HepG2 (cell line): ENCODE data around the gene CEP63. TPM values are rescaled to one million over a fixed set of nuclear protein-coding genes. Genes with fewer than 3 reads are reported as not detected.

Source experiments
- ATAC-seq: fragments of 200-7000 bp; cut with Tn5 transposase; 3 replicates; pipeline ENCODE4 v1.9.1; 2020; ENCODE audit warnings: mild to moderate bottlenecking, moderate library complexity
- BruUV-seq: library from RNA; stranded (reverse); fragments of 400-500 nt; replicated peaks from 2 replicates; lab custom pipeline; 2021; lab: Mats Ljungman, UMichigan
- CTCF ChIA-PET: fragments of 300-600 bp; formaldehyde crosslinking; extraction: SDS; loops from one replicate; lab custom pipeline; 2021; ENCODE audit warnings: low total read pairs, inconsistent platforms, low intra/inter-chr PET ratio; lab: Yijun Ruan, JAX
- POLR2A ChIA-PET: fragments of 350-600 bp; sonication (Branson Sonifier 250); formaldehyde crosslinking; loops from one replicate; lab custom pipeline; 2020; ENCODE audit warnings: antibody characterized with exemption, inconsistent platforms; lab: Yijun Ruan, JAX
- DNase-seq: peaks from one replicate; pipeline ENCODE4 v3.0.0-alpha.2; 2015; ENCODE audit warnings: low spot score
- FAIRE-seq: peaks from 3 replicates; lab custom pipeline; 2011; peaks lifted over from hg19 to GRCh38; lab: Jason Lieb, UNC
- H2AFZ ChIP-seq: one replicate; pipeline ENCODE4 v1.6.1; 2011; ENCODE audit warnings: low read length, inconsistent platforms
- H3K27ac ChIP-seq: fragments of 300-600 bp; 3 replicates; pipeline ENCODE4 v1.8.0; 2011; ENCODE audit warnings: mixed run types, mild to moderate bottlenecking, mixed read lengths, low read length, inconsistent platforms; ENCODE audit not compliant: insufficient read depth; ENCODE audit errors: extremely low read length
- H3K27me3 ChIP-seq, 2 experiments: fragments of 200-600 bp in 1 of 2; 2 replicates in 1 of 2; 3 replicates in 1 of 2; pipeline versions ENCODE4 v1.6.0 to v1.8.0; 2011; ENCODE audit warnings: low read length in 2 of 2, mild to moderate bottlenecking in 2 of 2, moderate library complexity in 2 of 2, inconsistent platforms in 1 of 2; ENCODE audit not compliant: insufficient read depth in 2 of 2, control insufficient read depth in 1 of 2
- H3K36me3 ChIP-seq, 2 experiments: fragments of 200-600 bp in 1 of 2; replicated peaks in 1 of 2; 2 replicates in 1 of 2; 3 replicates in 1 of 2; pipeline versions ENCODE4 v1.5.1 to v1.8.0; 2011; ENCODE audit warnings: low read length in 2 of 2, inconsistent platforms in 1 of 2; ENCODE audit not compliant: insufficient read depth in 2 of 2, control insufficient read depth in 1 of 2
- H3K4me1 ChIP-seq: 2 replicates; pipeline ENCODE4 v1.5.1; 2012; ENCODE audit warnings: low read length, inconsistent platforms; ENCODE audit not compliant: insufficient read depth
- H3K4me2 ChIP-seq: 2 replicates; pipeline ENCODE4 v1.6.0; 2011; ENCODE audit warnings: low read depth, low read length, inconsistent platforms
- H3K4me3 ChIP-seq, 3 experiments: fragments of 200-600 bp in 1 of 3; sonication (generic), shearing (Covaris generic) in 1 of 3; replicated peaks in 1 of 3; 2 replicates each; pipeline ENCODE4 v1.5.1; 2011 to 2016; ENCODE audit warnings: low read length in 3 of 3, inconsistent platforms in 2 of 3, low read depth in 2 of 3, mild to moderate bottlenecking in 2 of 3, control low read depth in 1 of 3, mixed read lengths in 1 of 3; ENCODE audit not compliant: insufficient read depth in 1 of 3
- H3K79me2 ChIP-seq: one replicate; pipeline ENCODE4 v1.6.1; 2011; ENCODE audit warnings: low read length, inconsistent platforms; ENCODE audit not compliant: insufficient read depth
- H3K9ac ChIP-seq: 2 replicates; pipeline ENCODE4 v1.6.0; 2011; ENCODE audit warnings: mild to moderate bottlenecking, low read depth, low read length, inconsistent platforms; ENCODE audit not compliant: insufficient read depth
- H3K9me3 ChIP-seq: 2 replicates; pipeline ENCODE4 v1.5.1; 2012; ENCODE audit warnings: mild to moderate bottlenecking, low read length
- H4K20me1 ChIP-seq: 2 replicates; pipeline ENCODE4 v1.6.0; 2011; ENCODE audit warnings: inconsistent platforms, mild to moderate bottlenecking, low read length, moderate library complexity; ENCODE audit not compliant: insufficient read depth
- FOSL1 ChIP-seq: sonication (generic); formaldehyde crosslinking; IDR thresholded peaks from 2 replicates; pipeline ENCODE4 v1.9.0; 2021; ENCODE audit warnings: missing genetic modification reagents, borderline replicate concordance
- GPBP1L1 ChIP-seq: sonication (generic); formaldehyde crosslinking; IDR thresholded peaks from 2 replicates; pipeline ENCODE4 v1.5.0; 2020; ENCODE audit warnings: mild to moderate bottlenecking, missing genetic modification reagents
- IRF1 ChIP-seq: sonication (generic); formaldehyde crosslinking; IDR thresholded peaks from 2 replicates; pipeline ENCODE4 v1.4.0; 2020; ENCODE audit warnings: low read depth, mild to moderate bottlenecking, missing genetic modification reagents
- SALL2 ChIP-seq: sonication (generic); formaldehyde crosslinking; IDR thresholded peaks from 2 replicates; pipeline ENCODE4 v1.8.1; 2023; ENCODE audit warnings: mild to moderate bottlenecking, missing genetic modification reagents, inconsistent platforms
- TCF7 ChIP-seq: sonication (generic); IDR thresholded peaks from 2 replicates; pipeline ENCODE4 v1.6.1; 2016; ENCODE audit warnings: antibody characterized with exemption, low read depth
- TFAP4 ChIP-seq: sonication (generic); IDR thresholded peaks from 2 replicates; pipeline ENCODE4 v1.6.1; 2016; ENCODE audit warnings: low read depth, borderline replicate concordance
- ZNF276 ChIP-seq: sonication (generic); formaldehyde crosslinking; IDR thresholded peaks from 2 replicates; pipeline ENCODE4 v1.4.0; 2020; ENCODE audit warnings: mild to moderate bottlenecking, low read depth, missing genetic modification reagents
- ZNF33B ChIP-seq: sonication (generic); formaldehyde crosslinking; IDR thresholded peaks from 2 replicates; pipeline ENCODE4 v1.5.1; 2020; ENCODE audit warnings: mild to moderate bottlenecking, missing genetic modification reagents
- WGBS: methylation state at CpG from one replicate; pipeline ENCODE4 v1.1.6; 2017; ENCODE audit warnings: low lambda C conversion rate; 5-methylcytosine and 5-hydroxymethylcytosine counted together
- in situ Hi-C: cut with HindIII; loops from 2 replicates; pipeline ENCODE4 v1.10.0; 2017; ENCODE audit warnings: low pct_unique_long_range_greater_than_20kb; ENCODE audit not compliant: extremely low pct_ligation_motif_present
- intact Hi-C: fragments of 100-400 bp; cut with micrococcal nuclease; formaldehyde crosslinking; loops from one replicate; pipeline ENCODE4 v1.10.0; 2022; ENCODE audit not compliant: unreplicated experiment
- polyA plus RNA-seq, 8 experiments: library from polyadenylated mRNA; depleted of rRNA in 3 of 8; stranded (reverse) in 7 of 8; unstranded in 1 of 8; fragments of >200 nt; fragmentation: Illumina TruSeq in 4 of 8; extraction: Trizol in 4 of 8; gene quantifications; 2 replicates each; pipeline versions ENCODE4 v1.2.1 to v1.2.3, GENCODE V29; 2011 to 2016; ENCODE audit warnings: low read depth in 4 of 8, missing spikeins in 1 of 8, mixed read lengths in 1 of 8; ENCODE audit not compliant: insufficient read depth in 1 of 8
- total RNA-seq, 5 experiments: library from RNA; depleted of rRNA; stranded (reverse); fragments of >200 nt; fragmentation: Illumina TruSeq; extraction: Trizol; gene quantifications; 2 replicates each; pipeline ENCODE4 v1.2.3, GENCODE V29; 2016; ENCODE audit warnings: low read depth in 1 of 5

CEP63 gene
- total and polyA plus RNA-seq, 2 of the 13 experiments (the other 11 are each of a cell fraction or from before 2014, with no cell fraction given) = 7.2 to 18.4 TPM

- TF ChIP-seq ZNF276 (no peak), FOSL1 (CRISPR knock-in tag) (no peak), TFAP4 (no peak)
- TF ChIP-seq, all 625 proteins: peak for 0
Measured at GRCh38 chr3:134525293-134525692, 39.4 kb downstream of the CEP63 start (continued).

- 85% methylated on average over 1 of the region's 1 CpG for WGBS
- TF ChIP-seq ZNF33B (no peak), IRF1 (CRISPR knock-in tag) (no peak), SALL2 (no peak), GPBP1L1 (CRISPR knock-in tag) (no peak), TCF7 (no peak)
- Histone ChIP-seq H3K27me3 (no peaks in the 10 kb centered on the region), H3K9ac (no peak overlapping the region), H3K4me2 (no peak overlapping the region), H3K79me2 (peaks cover 3% of the 10 kb centered on the region), H3K4me1 (no peaks in the 10 kb centered on the region), H3K4me3 (no peak overlapping the region), H3K36me3 (no peaks in the 10 kb centered on the region), H4K20me1 (no peaks in the 10 kb centered on the region), H3K27ac (no peak overlapping the region), H2AFZ (no peak overlapping the region), H3K9me3 (peaks cover 36% of the 10 kb centered on the region)
- no peak for DNase-seq
- ChIA-PET CTCF (no interaction called here), POLR2A (no interaction called here)
- in situ Hi-C loops (no loop called here), intact Hi-C loops (no loop called here)
- no peak for FAIRE-seq
- BruUV-seq = no TSS peak
- no peak for ATAC-seq
Measured at GRCh38 chr3:134526319-134526718, 40.5 kb downstream of the CEP63 start.
